ENCODE measurements around the gene CHCHD1. TPM values are rescaled to one million over a fixed set of nuclear protein-coding genes. Genes with fewer than 3 reads are reported as not detected.

The CHCHD1 gene
- total RNA-seq, 1 donor from 2014 or later = 25.3 TPM

Other genes starting within 250 kb of the CHCHD1 start
- gene USP54, start 190.7 kb upstream of the CHCHD1 start, total RNA-seq = 70.4 and 85.9 TPM in 2 replicates
- gene MYOZ1, start 140.6 kb upstream of the CHCHD1 start, total RNA-seq = 2.2 TPM in 2 replicates
- 1.0 and 1.2 TPM in 2 replicates for gene SYNPO2L, start 126.0 kb upstream of the CHCHD1 start, total RNA-seq
- gene AGAP5, start 83.9 kb upstream of the CHCHD1 start, total RNA-seq = 3.4 and 5.1 TPM in 2 replicates
- gene SEC24C, start 37.7 kb upstream of the CHCHD1 start, total RNA-seq = 96.1 and 99.0 TPM in 2 replicates
- 70.2 and 70.7 TPM in 2 replicates for gene ZSWIM8, start 3.6 kb downstream of the CHCHD1 start, total RNA-seq
- gene NDST2, start 29.6 kb downstream of the CHCHD1 start, total RNA-seq = 16.2 and 21.5 TPM in 2 replicates
- 16.6 and 19.8 TPM in 2 replicates for gene CAMK2G, start 92.5 kb downstream of the CHCHD1 start, total RNA-seq
- gene PLAU, start 129.1 kb downstream of the CHCHD1 start, total RNA-seq = 81.2 and 90.2 TPM in 2 replicates
- 469 and 474 TPM in 2 replicates for gene VCL, start 216.1 kb downstream of the CHCHD1 start, total RNA-seq